Measurements from ENCODE around the gene SDR9C7. TPM values are rescaled to one million over a fixed set of nuclear protein-coding genes. Genes with fewer than 3 reads are reported as not detected.
"Not testable (repeated sequence)": the region's sequence is repeated elsewhere in the genome, so short reads cannot be mapped to it uniquely, and the experiment has no call there.

SDR9C7 gene
- total RNA-seq, 2 experiments from 2014 or later = not detected

GRCh38 chr12:56897844-56898361, 36.3 kb downstream of the SDR9C7 start:
- no peak overlapping the region for H3K27ac Mint-ChIP-seq
- no peak overlapping the region for H3K4me3 Mint-ChIP-seq
- no peaks in the 10 kb centered on the region for H3K4me1 Mint-ChIP-seq (ENCODE audit: low read depth)
- H3K27ac ChIP-seq (ENCODE audit: low read depth in 1 of 2, low read length in 2 of 2) = no peak overlapping the region
- H3K9me3 Mint-ChIP-seq = peaks cover 5% of the 10 kb centered on the region
- POLR2A ChIA-PET = no interaction called here
- no peaks in the 10 kb centered on the region for H3K27me3 ChIP-seq (ENCODE audit: control insufficient read depth in 1 of 2, insufficient read depth in 2 of 2, low read length in 2 of 2)
- H3K36me3 Mint-ChIP-seq (ENCODE audit: low read depth) = peaks cover 7% of the 10 kb centered on the region
- ATAC-seq (ENCODE audit: poor library complexity) = no peak
- H3K27me3 Mint-ChIP-seq = peaks cover 5% of the 10 kb centered on the region
- no peaks in the 10 kb centered on the region for H3K4me1 ChIP-seq (ENCODE audit: insufficient read depth, low read length)
- no peaks in the 10 kb centered on the region for H3K36me3 ChIP-seq (ENCODE audit: insufficient read depth, low read length)
- peaks cover 19 to 35% of the 10 kb centered on the region in 2 experiments for H3K9me3 ChIP-seq (ENCODE audit: control insufficient read depth in 1 of 2, insufficient read depth in 1 of 2, low read length in 2 of 2)
- no peak for DNase-seq
- H3K4me3 ChIP-seq (ENCODE audit: low read length) = no peak overlapping the region
- TF ChIP-seq, protein P1, sequence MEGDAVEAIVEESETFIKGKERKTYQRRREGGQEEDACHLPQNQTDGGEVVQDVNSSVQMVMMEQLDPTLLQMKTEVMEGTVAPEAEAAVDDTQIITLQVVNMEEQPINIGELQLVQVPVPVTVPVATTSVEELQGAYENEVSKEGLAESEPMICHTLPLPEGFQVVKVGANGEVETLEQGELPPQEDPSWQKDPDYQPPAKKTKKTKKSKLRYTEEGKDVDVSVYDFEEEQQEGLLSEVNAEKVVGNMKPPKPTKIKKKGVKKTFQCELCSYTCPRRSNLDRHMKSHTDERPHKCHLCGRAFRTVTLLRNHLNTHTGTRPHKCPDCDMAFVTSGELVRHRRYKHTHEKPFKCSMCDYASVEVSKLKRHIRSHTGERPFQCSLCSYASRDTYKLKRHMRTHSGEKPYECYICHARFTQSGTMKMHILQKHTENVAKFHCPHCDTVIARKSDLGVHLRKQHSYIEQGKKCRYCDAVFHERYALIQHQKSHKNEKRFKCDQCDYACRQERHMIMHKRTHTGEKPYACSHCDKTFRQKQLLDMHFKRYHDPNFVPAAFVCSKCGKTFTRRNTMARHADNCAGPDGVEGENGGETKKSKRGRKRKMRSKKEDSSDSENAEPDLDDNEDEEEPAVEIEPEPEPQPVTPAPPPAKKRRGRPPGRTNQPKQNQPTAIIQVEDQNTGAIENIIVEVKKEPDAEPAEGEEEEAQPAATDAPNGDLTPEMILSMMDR (IDR thresholded peaks at IDR 0.05) = no peak
- intact Hi-C loops (cut with DNase I, micrococcal nuclease) = no loop called here
- CTCF ChIA-PET = no interaction called here

DNA sequence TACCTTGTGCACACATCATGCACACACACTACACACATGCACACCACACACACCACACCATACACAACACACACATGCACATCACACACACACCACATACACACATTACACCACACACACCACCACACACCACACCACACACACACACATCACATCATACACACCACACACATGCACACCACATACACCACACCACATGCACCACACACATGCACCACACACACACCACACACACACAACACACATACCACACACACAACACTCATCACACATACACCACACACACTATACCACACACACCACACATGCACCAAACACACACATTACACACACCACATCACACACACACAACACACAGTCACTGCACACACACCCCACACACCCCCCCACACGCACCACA, 38.1 kb downstream of the SDR9C7 start:
- no peaks in the 10 kb centered on the region for H3K4me1 Mint-ChIP-seq (ENCODE audit: low read depth)
- H3K27me3 ChIP-seq (ENCODE audit: control insufficient read depth in 1 of 2, insufficient read depth in 2 of 2, low read length in 2 of 2) = no peaks in the 10 kb centered on the region
- no peak overlapping the region for H3K4me3 Mint-ChIP-seq
- ChIA-PET CTCF (no interaction called here), POLR2A (no interaction called here)
- TF ChIP-seq, protein P1 (IDR thresholded peaks at IDR 0.05) = no peak
- H3K27me3 Mint-ChIP-seq = peaks cover 5% of the 10 kb centered on the region
- no peaks in the 10 kb centered on the region for H3K36me3 ChIP-seq (ENCODE audit: insufficient read depth, low read length)
- H3K27ac Mint-ChIP-seq = no peak overlapping the region
- peaks cover 7% of the 10 kb centered on the region for H3K36me3 Mint-ChIP-seq (ENCODE audit: low read depth)
- DNase-seq = no peak
- no peak overlapping the region for H3K4me3 ChIP-seq (ENCODE audit: low read length)
- H3K9me3 ChIP-seq (ENCODE audit: control insufficient read depth in 1 of 2, insufficient read depth in 1 of 2, low read length in 2 of 2) = peaks cover 15 to 17% of the 10 kb centered on the region in 2 experiments
- no peak for ATAC-seq (ENCODE audit: poor library complexity)
- H3K9me3 Mint-ChIP-seq = no peaks in the 10 kb centered on the region
- no peaks in the 10 kb centered on the region for H3K4me1 ChIP-seq (ENCODE audit: insufficient read depth, low read length)
- intact Hi-C loops (cut with DNase I, micrococcal nuclease) = no loop called here
- no peak overlapping the region for H3K27ac ChIP-seq (ENCODE audit: low read depth in 1 of 2, low read length in 2 of 2)

DNA sequence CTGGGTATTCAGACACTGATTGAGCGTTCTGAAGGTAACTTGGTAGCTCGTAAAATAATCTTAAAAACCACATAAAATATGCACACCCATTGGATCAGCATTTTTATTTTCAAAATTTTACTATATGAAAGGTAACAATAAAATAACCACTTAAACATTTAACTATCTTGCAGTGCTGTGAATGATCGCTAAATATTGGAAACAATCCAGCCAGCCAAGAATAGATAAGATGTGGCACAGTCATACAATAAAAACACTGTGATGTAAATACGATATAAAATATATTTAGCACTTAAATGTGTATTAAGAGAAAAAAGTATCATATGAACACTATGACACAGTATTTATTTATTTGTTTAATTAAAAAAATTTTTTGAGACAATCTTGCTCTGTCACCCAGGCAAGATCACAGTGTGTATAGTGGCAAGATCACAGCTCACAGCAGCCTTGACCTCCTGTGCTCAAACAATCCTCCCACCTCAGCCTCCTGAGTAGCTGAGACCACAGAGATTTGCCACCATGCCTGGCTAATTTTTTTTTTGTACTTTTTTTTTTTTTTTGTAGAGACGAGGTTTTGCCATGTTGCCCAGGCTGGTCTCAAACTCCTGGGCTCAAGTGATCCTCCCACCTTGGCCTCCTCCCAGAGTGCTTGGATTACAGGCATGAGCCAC, 39.4 kb downstream of the SDR9C7 start:
- Mint-ChIP-seq H3K27ac (no peak overlapping the region), H3K4me1 (ENCODE audit: low read depth) (no peaks in the 10 kb centered on the region), H3K9me3 (no peaks in the 10 kb centered on the region), H3K27me3 (peaks cover 5% of the 10 kb centered on the region), H3K36me3 (ENCODE audit: low read depth) (peaks cover 7% of the 10 kb centered on the region), H3K4me3 (no peak overlapping the region)
- no peaks in the 10 kb centered on the region for H3K27me3 ChIP-seq (ENCODE audit: control insufficient read depth in 1 of 2, insufficient read depth in 2 of 2, low read length in 2 of 2)
- ChIA-PET POLR2A (no interaction called here), CTCF (no interaction called here)
- intact Hi-C loops (cut with DNase I, micrococcal nuclease) = no loop called here
- H3K27ac ChIP-seq (ENCODE audit: low read depth in 1 of 2, low read length in 2 of 2) = no peak overlapping the region
- peaks cover 4% of the 10 kb centered on the region in 2 experiments for H3K9me3 ChIP-seq (ENCODE audit: control insufficient read depth in 1 of 2, insufficient read depth in 1 of 2, low read length in 2 of 2)
- DNase-seq (no peak), ATAC-seq (ENCODE audit: poor library complexity) (no peak)
- no peaks in the 10 kb centered on the region for H3K4me1 ChIP-seq (ENCODE audit: insufficient read depth, low read length)
- no peaks in the 10 kb centered on the region for H3K36me3 ChIP-seq (ENCODE audit: insufficient read depth, low read length)
- TF ChIP-seq, protein P1 (IDR thresholded peaks at IDR 0.05) = no peak
- H3K4me3 ChIP-seq (ENCODE audit: low read length) = no peak overlapping the region

DNA sequence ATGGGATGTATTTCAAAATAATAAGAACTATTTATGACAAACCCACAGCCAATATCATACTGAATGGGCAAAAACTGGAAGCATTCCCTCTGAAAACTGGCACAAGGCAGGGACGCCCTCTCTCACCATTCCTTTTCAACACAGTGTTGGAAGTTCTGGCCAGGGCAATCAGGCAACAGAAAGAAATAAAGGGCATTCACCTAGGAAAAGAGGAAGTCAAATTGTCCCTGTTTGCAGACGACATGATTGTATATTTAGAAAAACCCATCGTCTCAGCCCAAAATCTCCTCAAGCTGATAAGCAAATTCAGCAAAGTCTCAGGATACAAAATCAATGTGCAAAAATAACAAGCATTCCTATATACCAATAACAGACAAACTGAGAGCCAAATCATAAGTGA, 42.3 kb downstream of the SDR9C7 start:
- H3K27ac Mint-ChIP-seq, CTCF ChIA-PET, POLR2A ChIA-PET: not testable (repeated sequence)

More for the DNA sequence above, 42.3 kb downstream of the SDR9C7 start:
- peaks cover 23% of the 10 kb centered on the region for H3K27me3 Mint-ChIP-seq
- H3K27ac ChIP-seq (ENCODE audit: low read depth in 1 of 2, low read length in 2 of 2); H3K4me1 Mint-ChIP-seq (ENCODE audit: low read depth); H3K4me3 ChIP-seq (ENCODE audit: low read length); H3K4me3 Mint-ChIP-seq; H3K9me3 Mint-ChIP-seq; H3K27me3 ChIP-seq (ENCODE audit: control insufficient read depth in 1 of 2, insufficient read depth in 2 of 2, low read length in 2 of 2); intact Hi-C loops (cut with DNase I, micrococcal nuclease); H3K36me3 ChIP-seq (ENCODE audit: insufficient read depth, low read length); H3K36me3 Mint-ChIP-seq (ENCODE audit: low read depth); H3K9me3 ChIP-seq (ENCODE audit: control insufficient read depth in 1 of 2, insufficient read depth in 1 of 2, low read length in 2 of 2); DNase-seq; ATAC-seq (ENCODE audit: poor library complexity); H3K4me1 ChIP-seq (ENCODE audit: insufficient read depth, low read length): not testable (repeated sequence)

Measured in CD4-positive, alpha-beta T cell (primary cell).